HepG2 (cell line): Measurements from ENCODE around the gene MMS19. TPM values are rescaled to one million over a fixed set of nuclear protein-coding genes. Genes with fewer than 3 reads are reported as not detected.

Experiments
- ARID2 ChIP-seq: sonication (generic); formaldehyde crosslinking; IDR thresholded peaks from 2 replicates; pipeline ENCODE4 v1.8.1; 2022; ENCODE audit warnings: mild to moderate bottlenecking, missing genetic modification reagents, borderline replicate concordance
- CAMTA2 ChIP-seq: sonication (generic); formaldehyde crosslinking; IDR thresholded peaks from 2 replicates; pipeline ENCODE4 v1.4.0; 2020; ENCODE audit warnings: mild to moderate bottlenecking, missing genetic modification reagents, borderline replicate concordance
- DMTF1 ChIP-seq: sonication (generic); formaldehyde crosslinking; IDR thresholded peaks from 2 replicates; pipeline ENCODE4 v1.4.0; 2020; ENCODE audit warnings: mild to moderate bottlenecking, missing genetic modification reagents
- FOXK2 ChIP-seq: fragments of 450-650 bp; IDR thresholded peaks from 2 replicates; pipeline ENCODE4 v1.6.1; 2016
- HNF1A ChIP-seq, 2 experiments: sonication (generic) in 1 of 2; formaldehyde crosslinking in 1 of 2; IDR thresholded peaks; 2 replicates each; pipeline versions ENCODE4 v1.4.0 to v1.6.1; 2016 to 2020; ENCODE audit warnings: borderline replicate concordance in 1 of 2, low read depth in 1 of 2, mild to moderate bottlenecking in 1 of 2, missing genetic modification reagents in 1 of 2
- NFYC ChIP-seq: IDR thresholded peaks from 2 replicates; pipeline ENCODE4 v1.6.1; 2016; ENCODE audit warnings: missing genetic modification reagents, missing compliant biosample characterization
- WIZ ChIP-seq: sonication (generic); formaldehyde crosslinking; IDR thresholded peaks from 2 replicates; pipeline ENCODE4 v1.5.1; 2020; ENCODE audit warnings: mild to moderate bottlenecking, missing genetic modification reagents
- ZBTB42 ChIP-seq: sonication (generic); formaldehyde crosslinking; IDR thresholded peaks from 2 replicates; pipeline ENCODE4 v1.5.0; 2020; ENCODE audit warnings: mild to moderate bottlenecking, missing genetic modification reagents
- ZNF10 ChIP-seq: sonication (generic); formaldehyde crosslinking; IDR thresholded peaks from 2 replicates; pipeline ENCODE4 v1.4.0; 2020; ENCODE audit warnings: mild to moderate bottlenecking, low read depth, missing genetic modification reagents, borderline replicate concordance
- ZNF317 ChIP-seq: sonication (generic); formaldehyde crosslinking; IDR thresholded peaks from 2 replicates; pipeline ENCODE4 v1.5.0; 2020; ENCODE audit warnings: mild to moderate bottlenecking, missing genetic modification reagents
- ZNF383 ChIP-seq: sonication (generic); formaldehyde crosslinking; IDR thresholded peaks from 2 replicates; pipeline ENCODE4 v1.4.0; 2020; ENCODE audit warnings: missing genetic modification reagents, mild to moderate bottlenecking, borderline replicate concordance
- ZNF879 ChIP-seq: sonication (generic); formaldehyde crosslinking; IDR thresholded peaks from 2 replicates; pipeline ENCODE4 v1.8.1; 2023; ENCODE audit warnings: missing genetic modification reagents
- polyA plus RNA-seq, 8 experiments: library from polyadenylated mRNA; depleted of rRNA in 3 of 8; stranded (reverse) in 7 of 8; unstranded in 1 of 8; fragments of >200 nt; fragmentation: Illumina TruSeq in 4 of 8; extraction: Trizol in 4 of 8; gene quantifications; 2 replicates each; pipeline versions ENCODE4 v1.2.1 to v1.2.3, GENCODE V29; 2011 to 2016; ENCODE audit warnings: low read depth in 4 of 8, missing spikeins in 1 of 8, mixed read lengths in 1 of 8; ENCODE audit not compliant: insufficient read depth in 1 of 8
- total RNA-seq, 5 experiments: library from RNA; depleted of rRNA; stranded (reverse); fragments of >200 nt; fragmentation: Illumina TruSeq; extraction: Trizol; gene quantifications; 2 replicates each; pipeline ENCODE4 v1.2.3, GENCODE V29; 2016; ENCODE audit warnings: low read depth in 1 of 5
- TF ChIP-seq, protein P1 (sequence below), 2 experiments: fragments of 450-650 bp in 1 of 2; sonication (generic) in 1 of 2; formaldehyde crosslinking; IDR thresholded peaks; 2 replicates each; pipeline versions ENCODE4 v1.5.0 to v1.8.0; 2020 to 2022; ENCODE audit warnings: mild to moderate bottlenecking in 1 of 2, missing genetic modification reagents in 1 of 2
- TF ChIP-seq, protein P2 (sequence below): sonication (generic); formaldehyde crosslinking; IDR thresholded peaks from 2 replicates; pipeline ENCODE4 v1.4.0; 2020; ENCODE audit warnings: missing genetic modification reagents
- TF ChIP-seq, protein P3 (sequence below): IDR thresholded peaks from 2 replicates; pipeline ENCODE4 v1.6.1; 2016; ENCODE audit warnings: low read depth, borderline replicate concordance

Gene MMS19
- total and polyA plus RNA-seq, 2 of the 13 experiments (the other 11 are each of a cell fraction or from before 2014, with no cell fraction given) = 76.4 to 107 TPM

GRCh38 chr10:97498076-97498840, at the start of gene MMS19 (continued):
- TF ChIP-seq ZNF317 (CRISPR knock-in tag) (no peak), NFYC (CRISPR knock-in tag) (peak; percentile 69), ZNF879 (CRISPR knock-in tag) (no peak), WIZ (CRISPR knock-in tag) (no peak), ZNF10 (CRISPR knock-in tag) (no peak), DMTF1 (CRISPR knock-in tag) (0 out of 2 replicates have a peak, but pooled peaks have one; percentile 65), FOXK2 (no peak), ZNF383 (0 out of 2 replicates have a peak, but pooled peaks have one; percentile 71), CAMTA2 (CRISPR knock-in tag) (0 out of 2 replicates have a peak, but pooled peaks have one; percentile 22), ARID2 (CRISPR knock-in tag) (0 out of 2 replicates have a peak, but pooled peaks have one; percentile 5), HNF1A (IDR thresholded peaks at IDR 0.05; ENCODE audit: low read depth) (no peak), HNF1A (CRISPR knock-in tag; IDR thresholded peaks at IDR 0.05; ENCODE audit: borderline replicate concordance) (peak; percentile 45; the same call in 1 of the 2 replicates), ZBTB42 (peak; percentile 74; the same call in 1 of the 2 replicates)
- TF ChIP-seq, protein P1, sequence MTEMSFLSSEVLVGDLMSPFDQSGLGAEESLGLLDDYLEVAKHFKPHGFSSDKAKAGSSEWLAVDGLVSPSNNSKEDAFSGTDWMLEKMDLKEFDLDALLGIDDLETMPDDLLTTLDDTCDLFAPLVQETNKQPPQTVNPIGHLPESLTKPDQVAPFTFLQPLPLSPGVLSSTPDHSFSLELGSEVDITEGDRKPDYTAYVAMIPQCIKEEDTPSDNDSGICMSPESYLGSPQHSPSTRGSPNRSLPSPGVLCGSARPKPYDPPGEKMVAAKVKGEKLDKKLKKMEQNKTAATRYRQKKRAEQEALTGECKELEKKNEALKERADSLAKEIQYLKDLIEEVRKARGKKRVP (CRISPR knock-in tag; IDR thresholded peaks at IDR 0.05) = peak in 1 of 2 experiments; percentile 37; a peak in 1 of 4 replicates
- TF ChIP-seq, protein P2, sequence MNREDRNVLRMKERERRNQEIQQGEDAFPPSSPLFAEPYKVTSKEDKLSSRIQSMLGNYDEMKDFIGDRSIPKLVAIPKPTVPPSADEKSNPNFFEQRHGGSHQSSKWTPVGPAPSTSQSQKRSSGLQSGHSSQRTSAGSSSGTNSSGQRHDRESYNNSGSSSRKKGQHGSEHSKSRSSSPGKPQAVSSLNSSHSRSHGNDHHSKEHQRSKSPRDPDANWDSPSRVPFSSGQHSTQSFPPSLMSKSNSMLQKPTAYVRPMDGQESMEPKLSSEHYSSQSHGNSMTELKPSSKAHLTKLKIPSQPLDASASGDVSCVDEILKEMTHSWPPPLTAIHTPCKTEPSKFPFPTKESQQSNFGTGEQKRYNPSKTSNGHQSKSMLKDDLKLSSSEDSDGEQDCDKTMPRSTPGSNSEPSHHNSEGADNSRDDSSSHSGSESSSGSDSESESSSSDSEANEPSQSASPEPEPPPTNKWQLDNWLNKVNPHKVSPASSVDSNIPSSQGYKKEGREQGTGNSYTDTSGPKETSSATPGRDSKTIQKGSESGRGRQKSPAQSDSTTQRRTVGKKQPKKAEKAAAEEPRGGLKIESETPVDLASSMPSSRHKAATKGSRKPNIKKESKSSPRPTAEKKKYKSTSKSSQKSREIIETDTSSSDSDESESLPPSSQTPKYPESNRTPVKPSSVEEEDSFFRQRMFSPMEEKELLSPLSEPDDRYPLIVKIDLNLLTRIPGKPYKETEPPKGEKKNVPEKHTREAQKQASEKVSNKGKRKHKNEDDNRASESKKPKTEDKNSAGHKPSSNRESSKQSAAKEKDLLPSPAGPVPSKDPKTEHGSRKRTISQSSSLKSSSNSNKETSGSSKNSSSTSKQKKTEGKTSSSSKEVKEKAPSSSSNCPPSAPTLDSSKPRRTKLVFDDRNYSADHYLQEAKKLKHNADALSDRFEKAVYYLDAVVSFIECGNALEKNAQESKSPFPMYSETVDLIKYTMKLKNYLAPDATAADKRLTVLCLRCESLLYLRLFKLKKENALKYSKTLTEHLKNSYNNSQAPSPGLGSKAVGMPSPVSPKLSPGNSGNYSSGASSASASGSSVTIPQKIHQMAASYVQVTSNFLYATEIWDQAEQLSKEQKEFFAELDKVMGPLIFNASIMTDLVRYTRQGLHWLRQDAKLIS (CRISPR knock-in tag) = no peak; the same call in 1 of the 2 replicates
- TF ChIP-seq, protein P3, sequence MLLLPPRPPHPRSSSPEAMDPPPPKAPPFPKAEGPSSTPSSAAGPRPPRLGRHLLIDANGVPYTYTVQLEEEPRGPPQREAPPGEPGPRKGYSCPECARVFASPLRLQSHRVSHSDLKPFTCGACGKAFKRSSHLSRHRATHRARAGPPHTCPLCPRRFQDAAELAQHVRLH = no peak
